NCI-H2227 treated with DMSO at 0.1 percent for 48 hours (cell line): ENCODE measurements around the gene TMEM92.
A peak's percentile ranks its signal among the peaks of the same experiment; 100 is the strongest.
"Not testable (repeated sequence)": the region's sequence is repeated elsewhere in the genome, so short reads cannot be mapped to it uniquely, and the experiment has no call there.

Source experiments
- DNase-seq: peaks from one replicate; lab custom pipeline; 2025; lab: John Stamatoyannopoulos, UW

The TMEM92 gene

GRCh38 chr17:50276588-50277356 is 2.5 kb downstream of the TMEM92 start:
- no peak for DNase-seq

GRCh38 chr17:50277357-50277754 is 3.1 kb downstream of the TMEM92 start:
- DNase-seq, result no peak

- DNase-seq, result no peak
These were observed 4.4 kb downstream of the TMEM92 start for GRCh38 chr17:50278526-50279180.

GRCh38 chr17:50279181-50279526 is 4.9 kb downstream of the TMEM92 start:
- DNase-seq, result no peak

- DNase-seq, result no peak
These were observed 5.4 kb downstream of the TMEM92 start for GRCh38 chr17:50279639-50280038.

- DNase-seq, result no peak
These were observed 5.8 kb downstream of the TMEM92 start for GRCh38 chr17:50280068-50280467.

GRCh38 chr17:50280801-50281441 is 6.7 kb downstream of the TMEM92 start:
- DNase-seq, result no peak

GRCh38 chr17:50281739-50282401 is 7.6 kb downstream of the TMEM92 start:
- no peak for DNase-seq

- no peak for DNase-seq
These were observed 9.0 kb downstream of the TMEM92 start for GRCh38 chr17:50283246-50283645.

GRCh38 chr17:50283714-50284113 is 9.4 kb downstream of the TMEM92 start:
- DNase-seq, result no peak

- DNase-seq, result no peak
These were observed 11.7 kb downstream of the TMEM92 start for GRCh38 chr17:50285941-50286340.

GRCh38 chr17:50287302-50287701 is 13.0 kb downstream of the TMEM92 start:
- not testable (repeated sequence) for DNase-seq

- DNase-seq, result no peak
These were observed 14.0 kb downstream of the TMEM92 start for GRCh38 chr17:50288306-50288705.

- no peak for DNase-seq
These were observed 15.0 kb downstream of the TMEM92 start for GRCh38 chr17:50289278-50289677.

- DNase-seq, result no peak
These were observed 15.9 kb downstream of the TMEM92 start for GRCh38 chr17:50289991-50290702.

GRCh38 chr17:50290933-50291332 is 16.7 kb downstream of the TMEM92 start:
- DNase-seq, result no peak

GRCh38 chr17:50292465-50292864 is 18.2 kb downstream of the TMEM92 start:
- DNase-seq, result no peak

GRCh38 chr17:50295021-50295420 is 20.8 kb downstream of the TMEM92 start:
- DNase-seq, result no peak

- DNase-seq, result peak; percentile 44
These were observed 23.2 kb downstream of the TMEM92 start for GRCh38 chr17:50297407-50297865.

GRCh38 chr17:50298018-50298417 is 23.8 kb downstream of the TMEM92 start:
- DNase-seq, result no peak

GRCh38 chr17:50299776-50300175 is 25.5 kb downstream of the TMEM92 start:
- no peak for DNase-seq

- DNase-seq, result not testable (repeated sequence)
These were observed 26.6 kb downstream of the TMEM92 start for GRCh38 chr17:50300824-50301223.
